GM19452 (cell line): ENCODE measurements around the gene RIC1.
"Not testable (repeated sequence)": the region's sequence is repeated elsewhere in the genome, so short reads cannot be mapped to it uniquely, and the experiment has no call there.

Experiments
- ATAC-seq: cut with Tn5 transposase; IDR thresholded peaks from one replicate; pipeline ENCODE4 v1.9.1; 2021; ENCODE audit not compliant: unreplicated experiment

RIC1 gene

DNA sequence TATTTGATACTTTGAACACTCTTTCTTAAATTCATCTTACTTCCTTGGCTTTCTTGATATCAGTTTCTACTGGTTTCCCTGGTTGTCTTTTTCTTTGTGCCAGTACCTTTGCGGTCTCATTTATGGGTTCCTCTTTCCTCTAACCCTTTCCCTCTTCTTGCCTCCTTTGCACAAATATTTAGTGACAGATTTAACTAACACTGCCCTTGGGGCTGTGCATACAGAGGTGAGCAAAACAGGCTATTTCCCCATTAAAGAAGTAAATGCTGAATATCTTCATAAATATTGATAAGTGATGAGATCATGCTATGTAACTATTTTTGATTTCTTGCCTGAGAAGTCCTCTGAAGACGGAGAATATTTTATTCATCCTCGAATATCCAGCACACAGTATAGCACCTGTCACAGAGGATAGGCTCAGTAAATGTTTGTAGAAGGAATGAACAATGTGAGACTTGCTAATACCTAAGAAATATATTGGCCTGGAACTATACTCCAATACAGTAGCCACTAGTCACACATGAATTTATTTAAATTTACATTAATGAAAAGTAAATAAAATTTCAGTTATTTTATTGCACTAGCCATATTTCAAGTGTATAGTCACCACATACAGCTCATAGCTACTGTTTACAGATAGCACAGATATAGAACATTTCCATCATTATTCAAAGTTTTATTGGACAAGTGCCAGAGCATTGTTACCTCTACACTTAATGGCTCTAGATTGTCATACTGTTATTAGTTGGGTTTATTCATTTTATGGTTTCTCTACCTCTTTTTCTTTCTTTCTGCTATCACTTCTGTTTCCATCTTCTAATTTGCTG, 90.4 kb downstream of the RIC1 start:
- ATAC-seq: no peak

DNA sequence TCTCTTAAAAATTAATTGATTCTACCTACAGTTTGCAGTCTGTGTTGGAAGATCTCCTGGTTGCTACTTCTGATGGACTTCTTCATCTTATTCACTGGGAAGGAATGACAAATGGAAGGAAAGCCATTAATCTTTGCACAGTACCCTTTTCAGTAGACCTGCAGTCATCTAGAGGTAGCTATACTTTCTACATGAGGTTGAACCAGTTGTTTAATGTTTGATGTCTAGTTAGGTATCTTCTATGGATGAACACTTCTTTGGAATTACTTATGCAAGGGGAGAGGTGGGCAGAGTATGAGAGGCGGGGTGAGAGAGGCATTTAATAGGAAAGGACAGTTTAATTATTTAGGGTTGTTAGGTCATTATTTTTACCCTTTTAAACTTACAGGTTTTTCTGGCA, 91.2 kb downstream of the RIC1 start:
- no peak for ATAC-seq

DNA sequence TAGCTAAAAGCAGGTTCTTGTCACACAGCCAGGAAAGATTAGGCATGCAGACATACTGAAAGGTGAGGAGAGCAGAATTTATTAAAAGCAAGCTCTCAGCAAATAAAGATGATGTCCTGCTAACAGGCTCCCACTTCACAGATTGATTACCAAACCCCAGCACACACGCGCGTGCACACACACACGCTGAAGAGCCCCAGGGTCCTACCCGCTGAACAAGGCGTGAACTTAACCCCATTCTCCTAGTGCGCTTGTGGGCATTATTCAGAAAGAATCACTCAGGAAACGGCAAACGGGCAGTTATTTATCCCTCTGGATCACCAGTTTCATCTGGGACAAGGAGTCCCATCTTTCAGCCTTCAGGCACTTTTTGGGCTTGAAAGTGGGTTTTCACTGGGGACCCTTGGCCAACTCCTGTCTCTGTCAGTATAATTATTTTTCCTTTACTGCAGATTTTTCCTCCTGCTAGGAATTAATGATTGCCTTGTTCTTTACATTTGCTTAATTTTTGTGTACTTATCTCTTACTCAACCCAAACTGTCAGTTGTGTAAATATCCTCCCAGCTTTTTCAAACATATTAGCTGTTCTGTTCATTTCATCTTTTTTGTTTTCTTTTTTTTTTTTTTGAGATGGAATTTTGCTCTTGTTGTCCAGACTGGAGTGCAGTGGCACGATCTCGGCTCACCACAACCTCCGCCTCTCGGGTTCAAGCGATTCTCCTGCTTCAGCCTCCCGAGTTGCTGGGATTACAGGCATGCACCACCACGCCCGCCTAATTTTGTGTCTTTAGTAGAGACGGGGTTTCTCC, 92.6 kb downstream of the RIC1 start:
- no peak for ATAC-seq

DNA sequence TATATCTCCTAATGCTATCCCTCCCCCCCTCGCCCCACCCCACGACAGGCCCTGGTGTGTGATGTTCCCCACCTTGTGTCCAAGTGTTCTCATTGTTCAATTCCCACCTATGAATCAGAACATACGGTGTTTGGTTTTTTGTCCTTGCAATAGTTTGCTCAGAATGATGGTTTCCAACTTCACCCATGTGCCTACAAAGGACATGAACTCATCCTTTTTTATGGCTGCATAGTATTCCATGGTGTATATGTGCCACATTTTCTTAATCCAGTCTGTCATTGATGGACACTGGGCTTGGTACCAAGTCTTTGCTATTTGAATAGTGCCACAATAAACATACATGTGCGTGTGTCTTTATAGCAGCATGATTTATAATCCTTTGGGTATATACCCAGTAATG, 93.8 kb downstream of the RIC1 start:
- ATAC-seq: not testable (repeated sequence)

DNA sequence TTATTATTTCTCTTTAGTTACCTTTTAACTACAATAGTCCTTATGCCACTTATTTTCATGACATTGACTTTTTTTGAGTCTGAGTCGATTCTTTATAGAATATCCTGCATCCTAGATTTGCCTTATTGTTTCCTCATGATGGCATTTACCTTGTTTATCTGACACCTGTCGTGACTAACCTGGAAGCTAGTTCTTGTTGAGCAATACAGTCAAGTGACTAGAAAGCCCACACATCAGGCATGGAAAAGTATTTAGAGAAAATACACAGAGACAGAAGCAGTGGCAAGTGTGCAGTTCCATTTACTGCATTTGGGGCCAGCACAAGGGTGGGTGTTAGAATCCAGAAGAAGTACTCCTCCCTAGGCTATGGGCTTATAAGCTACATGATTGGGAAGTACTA, 106.2 kb downstream of the RIC1 start:
- no peak for ATAC-seq

DNA sequence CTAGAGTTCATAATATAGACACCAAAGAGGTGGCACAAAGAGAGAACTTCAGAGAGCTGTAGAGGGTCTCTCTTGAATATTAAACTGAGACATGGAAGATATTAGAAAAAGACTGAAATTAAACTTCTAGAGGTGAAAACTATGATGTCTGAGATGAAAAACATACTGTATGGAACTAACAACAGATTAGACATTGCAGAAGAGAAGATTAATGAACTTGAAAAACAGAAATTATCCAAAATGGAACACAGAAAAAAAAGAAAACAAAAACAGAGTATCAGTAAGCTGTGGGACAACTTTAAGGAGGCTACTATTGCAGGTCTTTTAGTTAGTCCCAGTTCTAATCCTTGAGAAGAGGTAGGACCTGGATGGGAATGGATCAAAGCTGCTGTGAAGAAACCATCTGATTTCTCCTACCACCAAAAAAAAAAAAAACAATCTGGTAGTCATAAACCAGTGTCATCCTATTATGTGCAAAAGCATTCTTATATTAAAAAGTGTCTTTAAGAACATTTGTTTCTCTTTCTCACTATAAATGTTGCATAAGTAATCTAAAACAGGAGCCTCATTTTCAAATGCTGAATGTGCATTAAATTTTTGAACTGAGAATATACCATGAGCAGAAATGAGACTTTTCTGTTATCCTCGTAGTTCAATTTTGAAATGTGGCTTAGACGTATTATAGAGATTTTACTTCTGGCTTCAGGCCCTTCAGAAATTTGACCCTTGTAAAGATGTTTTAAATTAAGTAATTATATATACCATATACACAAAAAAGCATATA, 107.8 kb downstream of the RIC1 start:
- ATAC-seq: no peak

DNA sequence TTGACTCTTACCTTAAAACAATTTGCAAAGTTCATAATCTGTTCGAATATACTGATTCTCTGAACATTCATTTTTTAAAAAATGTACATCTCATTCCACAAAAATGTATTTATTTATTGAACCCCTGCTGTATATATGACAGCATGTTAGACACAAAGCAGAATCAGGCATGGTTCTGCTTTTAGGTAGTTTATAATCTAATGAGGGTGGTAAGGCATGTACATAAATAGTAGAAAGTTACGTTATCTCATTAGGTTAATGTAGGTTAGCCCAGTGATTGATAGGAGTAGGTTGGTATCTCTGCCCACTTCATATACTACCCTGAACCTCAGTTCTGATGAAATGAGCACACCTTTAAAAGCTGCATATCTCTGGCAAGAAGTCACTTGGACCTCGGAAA, 114.2 kb downstream of the RIC1 start:
- ATAC-seq: no peak

DNA sequence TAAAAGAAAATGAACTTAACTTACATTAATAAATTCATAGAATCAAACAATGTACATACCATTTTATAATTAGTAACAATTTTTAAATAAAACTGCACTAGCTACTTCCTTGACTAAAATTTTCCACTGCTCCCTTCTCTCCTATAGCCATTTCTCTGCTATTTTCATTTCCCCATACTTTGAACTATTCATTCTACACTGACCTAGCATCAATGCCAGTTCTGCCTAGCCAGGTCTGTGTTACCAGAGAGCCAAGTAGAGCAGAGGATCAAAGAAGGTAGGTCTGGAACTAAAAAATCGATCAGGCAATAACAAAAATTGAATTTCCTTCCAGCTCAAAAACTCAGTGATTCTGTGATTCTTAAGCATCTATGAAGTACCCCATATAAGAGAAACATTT, 119.5 kb downstream of the RIC1 start:
- no peak for ATAC-seq

DNA sequence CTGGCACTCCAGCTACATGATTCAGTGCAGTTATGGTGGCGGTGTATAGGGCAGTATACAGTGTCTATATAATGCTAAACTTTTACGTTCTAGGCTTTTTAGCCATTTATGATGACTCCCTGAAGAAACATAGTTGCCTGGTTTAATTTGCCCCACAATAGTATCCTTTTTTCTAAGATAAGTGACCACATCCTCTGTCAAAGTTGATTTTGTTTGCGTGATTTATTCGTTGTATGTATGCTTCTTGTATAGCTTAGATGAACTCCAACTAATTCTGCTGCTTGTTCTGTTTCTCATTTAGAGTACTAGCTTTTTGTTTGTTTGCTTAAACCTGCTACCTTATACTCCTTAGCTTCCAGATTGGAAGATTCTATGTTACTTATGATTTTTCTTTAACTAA, 120.4 kb downstream of the RIC1 start:
- no peak for ATAC-seq

DNA sequence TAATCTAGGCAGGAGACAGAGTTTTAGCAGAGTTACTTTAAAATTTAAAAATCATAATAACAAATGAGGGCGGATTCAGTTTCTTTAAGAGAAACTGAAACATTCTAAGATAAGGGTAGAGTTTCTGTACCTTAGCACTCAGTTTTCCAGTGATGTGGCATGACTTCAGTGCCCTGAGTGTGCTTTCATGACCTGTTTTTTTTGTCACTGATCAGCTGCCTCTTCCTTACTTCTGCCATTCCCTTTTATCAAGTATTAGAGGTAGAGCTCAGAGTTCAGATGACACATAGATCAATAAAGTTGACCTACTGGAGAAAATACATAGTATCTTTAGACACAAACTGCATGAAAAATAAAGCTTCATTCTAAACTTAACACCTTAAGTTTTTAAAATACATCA, 121.7 kb downstream of the RIC1 start:
- no peak for ATAC-seq

DNA sequence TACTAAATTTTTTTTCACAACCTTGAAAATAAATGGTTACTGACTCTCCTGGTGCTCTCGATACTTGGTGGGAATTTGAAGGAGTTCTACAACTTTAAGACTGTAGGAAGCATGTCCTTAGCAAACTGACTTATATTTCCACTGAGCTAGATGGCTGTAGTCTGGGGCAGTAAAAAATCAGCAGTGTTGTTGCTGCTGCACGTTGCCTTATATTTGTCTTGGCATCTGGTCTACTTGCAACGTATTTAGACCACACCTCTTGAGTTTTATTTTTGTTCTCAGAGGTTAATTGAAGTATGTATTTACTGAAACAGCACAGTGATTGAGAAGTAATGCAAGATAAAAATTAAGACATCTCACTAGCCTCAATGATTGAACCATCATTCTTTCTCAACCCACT, 127.7 kb downstream of the RIC1 start:
- ATAC-seq: no peak

DNA sequence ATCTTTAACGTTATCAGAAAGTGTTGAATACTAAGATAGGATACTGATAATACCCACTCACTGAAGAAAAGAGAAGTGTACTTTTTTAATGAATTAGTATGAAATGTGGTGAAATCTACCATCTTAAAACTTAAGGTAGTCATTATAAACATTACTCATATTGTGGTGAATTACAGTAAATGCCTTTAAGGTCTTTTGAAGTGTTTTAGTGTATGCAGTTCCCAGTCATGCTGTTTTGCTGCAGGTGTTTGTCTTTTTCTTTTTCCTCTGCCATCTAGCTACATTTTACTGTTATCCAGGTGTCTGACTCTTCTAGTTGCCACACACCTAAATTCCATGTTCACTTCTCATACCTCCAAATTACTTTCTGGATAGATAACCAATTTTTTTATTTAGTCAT, 131.4 kb downstream of the RIC1 start:
- no peak for ATAC-seq

DNA sequence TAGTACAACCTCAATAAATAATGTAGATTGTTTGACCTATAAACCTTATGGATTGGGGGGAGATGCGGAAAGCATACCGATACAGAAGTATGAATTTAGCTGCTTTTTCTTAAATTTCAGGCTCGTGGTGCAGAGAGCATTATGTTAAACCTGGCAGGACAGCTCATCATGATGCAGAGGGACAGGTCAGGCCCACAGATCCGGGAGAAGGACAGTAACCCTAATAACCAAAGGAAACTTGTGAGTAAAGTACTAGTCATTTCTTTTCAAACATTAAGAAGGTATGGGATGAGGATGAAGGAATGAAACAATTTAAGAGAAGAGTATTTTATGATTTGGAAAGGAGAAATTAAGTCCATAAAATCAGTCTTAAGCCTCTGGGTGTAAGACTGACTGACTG, 133.5 kb downstream of the RIC1 start:
- no peak for ATAC-seq

DNA sequence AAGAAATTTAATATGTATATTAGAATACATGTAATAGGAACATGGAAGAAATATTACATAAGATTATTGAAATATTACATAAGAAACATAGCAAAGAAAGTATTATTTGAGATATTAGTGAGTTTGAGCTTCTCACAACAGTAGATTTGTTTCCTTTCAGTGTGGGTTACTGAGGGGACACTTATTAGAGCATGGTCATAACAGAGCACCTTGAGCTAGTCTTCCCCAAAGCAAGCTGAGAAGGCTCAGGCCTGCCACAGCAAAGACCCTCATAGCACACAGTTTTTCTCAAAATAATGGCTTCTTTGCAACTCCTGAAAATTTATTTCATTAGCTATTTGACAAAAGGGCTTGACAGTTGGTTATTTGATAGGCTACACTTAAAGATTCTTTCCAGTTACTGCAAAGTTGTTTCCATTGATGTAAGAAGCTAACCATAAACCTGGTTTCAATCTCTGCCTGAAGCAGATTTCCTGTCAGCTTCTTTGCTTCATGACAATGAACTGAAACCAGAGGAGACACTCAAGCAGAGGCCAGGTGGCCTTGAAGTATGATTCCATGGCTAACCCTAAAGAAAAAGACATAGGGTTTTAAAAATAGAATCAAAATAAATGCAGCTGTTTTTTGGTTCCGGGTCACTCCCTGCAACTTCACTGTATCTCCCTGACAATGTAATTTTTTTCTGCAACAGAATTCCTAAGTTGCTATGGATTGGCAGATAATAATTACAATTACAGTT, 135.4 kb downstream of the RIC1 start:
- peak; percentile 86 for ATAC-seq

DNA sequence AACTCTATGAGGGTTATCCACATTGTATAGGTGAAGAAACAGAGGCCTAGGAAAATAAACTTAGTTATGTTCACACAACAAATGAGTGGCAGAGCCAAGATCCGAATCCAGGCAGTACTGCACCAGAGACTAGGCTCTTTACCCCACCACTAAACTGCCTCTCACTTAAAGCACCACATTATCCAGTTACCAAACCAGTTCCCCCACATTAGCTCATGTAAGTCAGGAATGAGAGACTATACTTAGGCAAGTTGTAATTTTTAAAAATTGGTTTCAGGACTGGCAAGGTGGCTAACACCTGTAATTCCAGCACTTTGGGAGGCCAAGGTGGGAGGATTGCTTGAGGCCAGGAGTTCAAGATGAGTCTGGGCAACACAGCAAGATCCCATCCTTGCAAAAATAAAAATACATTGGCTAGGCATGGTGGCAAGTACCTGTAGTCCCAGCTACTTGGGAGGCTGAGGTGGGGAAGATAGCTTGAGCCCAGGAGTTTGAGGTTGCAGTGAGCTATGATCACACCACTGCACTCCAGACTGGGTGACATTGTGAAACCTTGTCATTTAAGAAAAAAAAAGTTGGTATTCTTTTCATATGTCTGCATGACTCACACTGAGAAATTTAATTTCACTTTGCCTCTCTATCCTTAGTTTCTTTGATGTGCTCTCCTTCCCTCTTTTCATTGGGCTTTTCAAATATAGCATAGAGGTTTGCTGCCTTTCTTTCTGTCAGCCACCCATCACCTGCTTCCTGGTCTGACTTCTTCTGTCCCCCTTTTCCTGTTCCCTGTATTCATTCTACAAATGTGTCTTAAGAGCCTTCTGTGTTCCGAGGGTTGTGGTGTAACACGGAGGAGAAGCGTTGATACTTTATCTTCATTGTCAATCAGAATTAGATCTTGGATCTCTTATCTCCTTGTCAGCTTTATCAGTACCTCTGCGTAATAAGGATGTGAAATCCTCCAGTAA, 139.3 kb downstream of the RIC1 start:
- no peak for ATAC-seq

DNA sequence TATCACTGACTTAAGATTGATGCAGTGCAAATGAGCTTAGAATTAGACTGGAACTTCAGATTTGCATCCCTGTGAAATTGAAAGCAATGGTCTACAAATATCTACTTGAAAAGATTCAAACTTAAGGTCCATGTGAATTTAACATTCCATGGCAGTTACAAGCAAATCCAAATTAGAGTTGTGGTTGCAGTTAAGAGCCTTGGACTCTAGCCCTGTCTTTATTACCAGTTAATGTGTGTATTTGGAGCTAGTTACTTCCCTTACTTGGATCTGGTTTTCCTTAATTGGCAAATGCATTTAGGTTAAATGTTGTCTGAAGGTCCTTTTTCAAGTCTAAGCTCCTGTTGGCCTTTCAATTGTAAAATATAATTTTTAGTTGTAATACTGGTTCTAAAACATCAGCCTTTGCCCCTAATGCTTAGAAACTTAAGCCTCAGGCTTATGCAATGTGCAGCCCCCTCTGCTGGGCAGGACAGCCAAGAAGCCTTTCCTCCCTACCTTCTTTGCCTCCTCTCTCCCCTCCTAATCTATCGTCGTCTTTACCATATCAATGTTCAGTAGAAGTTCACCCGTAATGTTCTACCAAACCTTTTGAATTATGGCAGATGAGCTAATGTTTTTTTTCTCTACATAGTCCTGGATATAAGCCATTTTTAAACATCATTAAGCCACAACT, 144.6 kb downstream of the RIC1 start:
- no peak for ATAC-seq

DNA sequence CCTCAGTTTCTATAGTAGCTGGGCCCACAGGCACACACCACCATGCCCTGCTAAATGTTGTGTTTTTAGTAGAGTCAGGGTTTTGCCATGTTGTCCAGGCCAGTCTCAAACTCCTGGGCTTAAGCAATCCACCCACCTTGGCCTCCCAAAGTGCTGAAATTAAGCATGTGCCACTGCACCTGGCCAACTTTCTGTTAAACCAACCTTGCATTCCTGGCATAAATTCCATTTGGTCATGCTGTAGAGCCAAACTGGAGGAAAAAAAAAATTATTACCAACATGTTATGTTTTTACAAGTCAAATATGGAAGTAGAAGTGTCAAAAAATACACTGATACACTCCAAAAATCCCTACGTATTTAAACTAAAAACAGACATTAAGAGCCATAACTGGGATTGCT, 149.9 kb downstream of the RIC1 start:
- no peak for ATAC-seq

DNA sequence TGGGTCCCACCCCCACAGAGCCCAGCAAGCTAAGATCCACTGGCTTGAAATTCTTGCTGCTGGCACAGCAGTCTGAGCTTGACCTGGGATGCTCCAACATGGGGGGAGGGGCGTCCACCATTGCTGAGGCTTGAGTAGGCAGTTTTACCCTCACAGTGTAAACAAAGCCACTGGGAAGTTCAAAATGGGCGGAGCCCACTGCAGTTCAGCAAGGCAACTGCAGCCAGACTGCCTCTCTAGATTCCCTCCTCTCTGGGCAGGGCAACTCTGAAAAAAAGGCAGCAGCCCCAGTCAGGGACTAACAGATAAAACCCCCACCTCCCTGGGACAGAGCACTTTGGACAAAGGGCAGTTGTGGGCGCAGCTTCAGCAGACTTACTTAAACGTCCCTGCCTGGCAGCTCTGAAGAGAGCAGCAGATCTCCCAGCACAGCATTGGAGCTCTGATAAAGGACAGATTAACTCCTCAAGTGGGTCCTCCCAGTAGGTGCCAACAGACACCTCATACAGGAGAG, 150.9 kb downstream of the RIC1 start:
- not testable (repeated sequence) for ATAC-seq

DNA sequence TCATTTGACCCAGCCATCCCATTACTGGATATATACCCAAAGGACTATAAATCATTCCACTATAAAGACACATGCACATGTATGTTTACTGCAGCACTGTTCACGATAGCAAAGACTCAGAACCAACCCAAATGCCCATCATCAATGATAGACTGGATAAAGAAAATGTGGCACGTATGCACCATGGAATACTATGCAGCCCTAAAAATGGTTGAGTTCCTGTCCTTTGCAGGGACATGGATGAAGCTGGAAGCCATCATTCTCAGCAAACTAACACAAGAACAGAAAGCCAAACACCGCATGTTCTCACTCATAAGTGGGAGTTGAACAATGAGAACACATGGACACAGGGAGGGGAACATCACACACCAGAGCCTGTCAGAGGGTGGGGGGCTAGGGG, 154.5 kb downstream of the RIC1 start:
- not testable (repeated sequence) for ATAC-seq
